SK-N-SH (cell line): ENCODE results near the gene KCNA10. TPM values are rescaled to one million over a fixed set of nuclear protein-coding genes. Genes with fewer than 3 reads are reported as not detected.

Experiments
- CTCF ChIA-PET: fragments of 300-600, 350-600 bp; formaldehyde crosslinking; extraction: SDS; loops from one replicate; lab custom pipeline; 2021; lab: Yijun Ruan, JAX
- POLR2A ChIA-PET: fragments of 350-600 bp; sonication (Branson Sonifier 250); formaldehyde crosslinking; extraction: SDS; loops from one replicate; lab custom pipeline; 2020; ENCODE audit warnings: antibody characterized with exemption, inconsistent platforms; lab: Yijun Ruan, JAX
- DNase-seq: peaks from one replicate; pipeline ENCODE4 v3.0.0; 2012
- H2AFZ ChIP-seq: fragments of 200-600 bp; sonication (generic); 2 replicates; pipeline ENCODE4 v1.8.1; 2016; ENCODE audit warnings: antibody characterized with exemption, mild to moderate bottlenecking, low read depth
- H3F3A ChIP-seq: fragments of 200-600 bp; sonication (generic); replicated peaks from 2 replicates; pipeline ENCODE3; 2016; ENCODE audit warnings: antibody characterized with exemption, mild to moderate bottlenecking; ENCODE audit not compliant: insufficient read depth
- H3K27ac ChIP-seq, 2 experiments: fragments of 200-500 bp in 1 of 2; fragments of 200-600 bp in 1 of 2; sonication (Bioruptor generic) in 1 of 2; sonication (generic), shearing (Covaris generic) in 1 of 2; 2 replicates each; pipeline versions ENCODE4 v1.5.1 to v1.6.1; 2014 to 2016; ENCODE audit warnings: low read depth in 2 of 2, inconsistent platforms in 1 of 2, low read length in 1 of 2, mild to moderate bottlenecking in 1 of 2, mixed read lengths in 1 of 2
- H3K27me3 ChIP-seq: fragments of 200-600 bp; sonication (generic), shearing (Covaris generic); 2 replicates; pipeline ENCODE4 v1.6.1; 2016; ENCODE audit warnings: mixed run types; ENCODE audit not compliant: insufficient read depth
- H3K36me3 ChIP-seq, 2 experiments: fragments of 200-500 bp in 1 of 2; fragments of 200-600 bp in 1 of 2; sonication (Bioruptor generic) in 1 of 2; sonication (generic) in 1 of 2; replicated peaks in 1 of 2; 2 replicates each; pipeline versions ENCODE3 to v1.5.1; 2014 to 2016; ENCODE audit warnings: low read length in 1 of 2, mild to moderate bottlenecking in 1 of 2; ENCODE audit not compliant: insufficient read depth in 2 of 2, control insufficient read depth in 1 of 2
- H3K4me1 ChIP-seq, 2 experiments: fragments of 200-500 bp in 1 of 2; fragments of 200-600 bp in 1 of 2; sonication (Bioruptor generic) in 1 of 2; sonication (generic), shearing (Covaris generic) in 1 of 2; 2 replicates each; pipeline versions ENCODE4 v1.5.1 to v1.6.1; 2014 to 2016; ENCODE audit warnings: low read depth in 1 of 2, low read length in 1 of 2, mixed run types in 1 of 2; ENCODE audit not compliant: insufficient read depth in 2 of 2, control insufficient read depth in 1 of 2
- H3K4me2 ChIP-seq: fragments of 200-600 bp; sonication (generic), shearing (Covaris generic); 2 replicates; pipeline ENCODE4 v1.6.1; 2017; ENCODE audit warnings: mixed run types
- H3K4me3 ChIP-seq, 2 experiments: fragments of 200-500 bp in 1 of 2; fragments of 200-600 bp in 1 of 2; sonication (Bioruptor generic) in 1 of 2; sonication (generic), shearing (Covaris generic) in 1 of 2; 2 replicates each; pipeline versions ENCODE4 v1.5.1 to v1.8.1; 2014 to 2016; ENCODE audit warnings: low read depth in 2 of 2, inconsistent platforms in 1 of 2, low read length in 1 of 2, mild to moderate bottlenecking in 1 of 2, mixed read lengths in 1 of 2, moderate library complexity in 1 of 2
- H3K79me2 ChIP-seq: fragments of 200-600 bp; sonication (generic); 2 replicates; pipeline ENCODE4 v1.8.1; 2017; ENCODE audit warnings: mild to moderate bottlenecking; ENCODE audit not compliant: insufficient read depth
- H3K9ac ChIP-seq: fragments of 200-600 bp; sonication (generic); 2 replicates; pipeline ENCODE4 v1.6.1; 2017; ENCODE audit warnings: mixed run types
- H3K9me2 ChIP-seq: fragments of 200-600 bp; sonication (generic); 2 replicates; pipeline ENCODE4 v1.6.1; 2017; ENCODE audit warnings: mixed run types
- H3K9me3 ChIP-seq: fragments of 200-600 bp; sonication (generic); 2 replicates; pipeline ENCODE4 v1.6.1; 2017; ENCODE audit warnings: mixed run types, mild to moderate bottlenecking, moderate library complexity
- H4K20me1 ChIP-seq: fragments of 200-600 bp; sonication (generic); 2 replicates; pipeline ENCODE4 v1.6.1; 2017; ENCODE audit warnings: mild to moderate bottlenecking, mixed run types; ENCODE audit not compliant: insufficient read depth
- EP300 ChIP-seq, 2 experiments: IDR thresholded peaks; 2 replicates each; pipeline versions ENCODE4 v1.4.0 to v1.6.1; 2012; ENCODE audit warnings: borderline replicate concordance in 1 of 2, low read depth in 1 of 2, low read length in 1 of 2
- RAD21 ChIP-seq: IDR thresholded peaks from 2 replicates; pipeline ENCODE4 v1.6.1; 2012; ENCODE audit warnings: mild to moderate bottlenecking, low read length
- SIN3A ChIP-seq: IDR thresholded peaks from 2 replicates; pipeline ENCODE4 v1.6.1; 2012; ENCODE audit warnings: low read depth, mild to moderate bottlenecking, low read length, moderate library complexity, borderline replicate concordance
- TCF12 ChIP-seq: IDR thresholded peaks from 2 replicates; pipeline ENCODE4 v1.4.0; 2012
- WGBS: methylation state at CpG from one replicate; pipeline ENCODE4 v1.1.6; 2017; ENCODE audit warnings: low lambda C conversion rate; 5-methylcytosine and 5-hydroxymethylcytosine counted together
- polyA plus RNA-seq, 3 experiments: library from polyadenylated mRNA; depleted of rRNA; stranded (reverse); fragments of >200 nt; gene quantifications; 2 replicates each; pipeline ENCODE4 v1.2.3, GENCODE V29; 2012
- TF ChIP-seq, protein P1 (sequence below): IDR thresholded peaks from 2 replicates; pipeline ENCODE4 v1.4.0; 2012; ENCODE audit warnings: low read depth, borderline replicate concordance
- TF ChIP-seq, protein P2 (sequence below): fragments of 200-600 bp; sonication (generic); IDR thresholded peaks from 2 replicates; pipeline ENCODE4 v1.6.1; 2017; ENCODE audit warnings: antibody characterized with exemption, mild to moderate bottlenecking, moderate library complexity
- TF ChIP-seq, protein P3 (sequence below): IDR thresholded peaks from 2 replicates; pipeline ENCODE4 v1.6.1; 2012; ENCODE audit warnings: mild to moderate bottlenecking, low read depth, low read length, moderate library complexity

The KCNA10 gene
- polyA plus RNA-seq, 1 of the 3 experiments (the other 2 are of a cell fraction) = not detected

DNA sequence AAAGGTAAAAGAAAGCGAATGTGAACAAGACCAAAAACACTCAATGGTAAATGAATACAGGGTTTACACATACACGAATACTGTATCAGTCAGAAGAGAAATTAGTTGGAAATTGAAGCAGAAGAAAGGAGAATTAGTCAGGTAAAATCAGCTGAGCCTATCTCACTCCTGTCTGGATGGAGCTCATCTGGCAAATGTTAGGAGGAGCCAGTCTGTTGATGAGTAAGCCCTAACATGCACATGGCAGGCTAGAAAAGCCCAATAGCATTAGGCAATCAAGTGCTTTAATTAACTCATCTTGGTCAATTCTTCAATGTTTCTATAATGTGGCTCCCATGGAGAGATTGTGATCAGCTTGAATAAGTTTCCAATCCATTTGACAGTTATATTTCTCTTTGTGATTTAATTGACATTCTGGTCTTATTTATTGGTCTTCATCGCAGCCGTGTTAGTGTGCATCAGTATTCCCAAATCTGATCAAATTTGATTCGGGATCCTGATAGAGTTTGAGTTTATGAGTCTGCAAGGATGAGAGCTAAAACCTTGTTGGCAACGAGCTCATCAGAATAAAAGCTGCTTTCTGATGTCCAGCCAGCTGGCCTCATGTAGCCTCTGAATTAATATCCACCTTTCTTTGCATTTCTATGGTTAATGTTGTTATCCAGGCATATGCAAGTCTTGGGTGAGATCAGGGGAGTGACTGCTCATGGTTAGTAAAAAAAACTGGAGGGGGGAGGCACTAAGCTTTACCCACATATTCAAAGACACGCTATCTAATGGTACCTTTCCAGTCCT, 22.1 kb upstream of the KCNA10 start:
- Histone ChIP-seq H2AFZ (no peak overlapping the region), H3K9me3 (no peaks in the 10 kb centered on the region), H3K9ac (no peak overlapping the region), H3K27me3 (no peaks in the 10 kb centered on the region), H3K4me3 (no peak overlapping the region), H3K4me2 (no peak overlapping the region), H3F3A (no peaks in the 10 kb centered on the region), H3K36me3 (no peaks in the 10 kb centered on the region), H3K9me2 (no peaks in the 10 kb centered on the region), H3K27ac (no peak overlapping the region), H4K20me1 (no peaks in the 10 kb centered on the region), H3K4me1 (no peaks in the 10 kb centered on the region), H3K79me2 (no peaks in the 10 kb centered on the region)
- 13% methylated on average over 7 of the region's 7 CpGs for WGBS
- CTCF ChIA-PET = interaction anchor here (0.6 to 5.8 kb wide), 7 partner anchors 14 to 242 kb away, joined by 3 to 48 read pairs (median 4); no protein-coding TSS in a partner anchor
- DNase-seq = no peak
- POLR2A ChIA-PET = no interaction called here
- TF ChIP-seq RAD21 = no peak
- no peak for TF ChIP-seq TCF12
- TF ChIP-seq, all 33 proteins: peak for 0

DNA sequence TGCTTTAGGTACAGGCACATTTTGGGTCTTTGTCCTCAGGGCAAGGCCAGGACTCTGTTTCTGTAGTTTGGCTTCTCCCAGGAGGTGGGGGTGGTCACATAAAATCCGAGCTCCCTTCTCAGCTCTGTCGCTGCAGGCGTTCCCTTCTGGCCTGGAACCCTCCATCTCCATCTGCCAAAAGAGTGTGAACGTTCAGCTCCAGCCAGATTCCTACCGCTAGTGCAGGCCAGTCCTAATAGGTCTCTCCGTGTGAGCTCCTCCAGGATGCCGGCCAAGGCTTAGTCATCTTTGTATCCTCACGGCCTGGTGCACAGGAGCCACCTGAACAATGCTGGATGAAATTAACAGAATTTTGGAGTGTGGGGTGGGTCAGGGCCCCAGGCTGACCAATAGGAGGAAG, 19.9 kb upstream of the KCNA10 start:
- ChIA-PET CTCF (interaction anchor here (1.0 to 2.8 kb wide), 8 partner anchors 9 to 243 kb away, joined by 3 to 14 read pairs (median 6); no protein-coding TSS in a partner anchor), POLR2A (no interaction called here)
- no peaks in the 10 kb centered on the region for H3K36me3 ChIP-seq
- no peak for DNase-seq
- H3K9me2 ChIP-seq = no peaks in the 10 kb centered on the region
- WGBS = 41% methylated on average over 6 of the region's 8 CpGs
- H3F3A ChIP-seq = no peaks in the 10 kb centered on the region
- H3K4me2 ChIP-seq = no peak overlapping the region
- H3K9me3 ChIP-seq = no peaks in the 10 kb centered on the region
- no peaks in the 10 kb centered on the region for H3K27me3 ChIP-seq
- no peaks in the 10 kb centered on the region for H3K4me1 ChIP-seq
- no peak overlapping the region for H3K27ac ChIP-seq
- no peak overlapping the region for H3K9ac ChIP-seq
- TF ChIP-seq, protein P1, sequence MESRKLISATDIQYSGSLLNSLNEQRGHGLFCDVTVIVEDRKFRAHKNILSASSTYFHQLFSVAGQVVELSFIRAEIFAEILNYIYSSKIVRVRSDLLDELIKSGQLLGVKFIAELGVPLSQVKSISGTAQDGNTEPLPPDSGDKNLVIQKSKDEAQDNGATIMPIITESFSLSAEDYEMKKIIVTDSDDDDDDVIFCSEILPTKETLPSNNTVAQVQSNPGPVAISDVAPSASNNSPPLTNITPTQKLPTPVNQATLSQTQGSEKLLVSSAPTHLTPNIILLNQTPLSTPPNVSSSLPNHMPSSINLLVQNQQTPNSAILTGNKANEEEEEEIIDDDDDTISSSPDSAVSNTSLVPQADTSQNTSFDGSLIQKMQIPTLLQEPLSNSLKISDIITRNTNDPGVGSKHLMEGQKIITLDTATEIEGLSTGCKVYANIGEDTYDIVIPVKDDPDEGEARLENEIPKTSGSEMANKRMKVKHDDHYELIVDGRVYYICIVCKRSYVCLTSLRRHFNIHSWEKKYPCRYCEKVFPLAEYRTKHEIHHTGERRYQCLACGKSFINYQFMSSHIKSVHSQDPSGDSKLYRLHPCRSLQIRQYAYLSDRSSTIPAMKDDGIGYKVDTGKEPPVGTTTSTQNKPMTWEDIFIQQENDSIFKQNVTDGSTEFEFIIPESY = no peak
- TF ChIP-seq, protein P2, sequence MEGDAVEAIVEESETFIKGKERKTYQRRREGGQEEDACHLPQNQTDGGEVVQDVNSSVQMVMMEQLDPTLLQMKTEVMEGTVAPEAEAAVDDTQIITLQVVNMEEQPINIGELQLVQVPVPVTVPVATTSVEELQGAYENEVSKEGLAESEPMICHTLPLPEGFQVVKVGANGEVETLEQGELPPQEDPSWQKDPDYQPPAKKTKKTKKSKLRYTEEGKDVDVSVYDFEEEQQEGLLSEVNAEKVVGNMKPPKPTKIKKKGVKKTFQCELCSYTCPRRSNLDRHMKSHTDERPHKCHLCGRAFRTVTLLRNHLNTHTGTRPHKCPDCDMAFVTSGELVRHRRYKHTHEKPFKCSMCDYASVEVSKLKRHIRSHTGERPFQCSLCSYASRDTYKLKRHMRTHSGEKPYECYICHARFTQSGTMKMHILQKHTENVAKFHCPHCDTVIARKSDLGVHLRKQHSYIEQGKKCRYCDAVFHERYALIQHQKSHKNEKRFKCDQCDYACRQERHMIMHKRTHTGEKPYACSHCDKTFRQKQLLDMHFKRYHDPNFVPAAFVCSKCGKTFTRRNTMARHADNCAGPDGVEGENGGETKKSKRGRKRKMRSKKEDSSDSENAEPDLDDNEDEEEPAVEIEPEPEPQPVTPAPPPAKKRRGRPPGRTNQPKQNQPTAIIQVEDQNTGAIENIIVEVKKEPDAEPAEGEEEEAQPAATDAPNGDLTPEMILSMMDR = no peak
- no peak for TF ChIP-seq SIN3A
- TF ChIP-seq, protein P3, sequence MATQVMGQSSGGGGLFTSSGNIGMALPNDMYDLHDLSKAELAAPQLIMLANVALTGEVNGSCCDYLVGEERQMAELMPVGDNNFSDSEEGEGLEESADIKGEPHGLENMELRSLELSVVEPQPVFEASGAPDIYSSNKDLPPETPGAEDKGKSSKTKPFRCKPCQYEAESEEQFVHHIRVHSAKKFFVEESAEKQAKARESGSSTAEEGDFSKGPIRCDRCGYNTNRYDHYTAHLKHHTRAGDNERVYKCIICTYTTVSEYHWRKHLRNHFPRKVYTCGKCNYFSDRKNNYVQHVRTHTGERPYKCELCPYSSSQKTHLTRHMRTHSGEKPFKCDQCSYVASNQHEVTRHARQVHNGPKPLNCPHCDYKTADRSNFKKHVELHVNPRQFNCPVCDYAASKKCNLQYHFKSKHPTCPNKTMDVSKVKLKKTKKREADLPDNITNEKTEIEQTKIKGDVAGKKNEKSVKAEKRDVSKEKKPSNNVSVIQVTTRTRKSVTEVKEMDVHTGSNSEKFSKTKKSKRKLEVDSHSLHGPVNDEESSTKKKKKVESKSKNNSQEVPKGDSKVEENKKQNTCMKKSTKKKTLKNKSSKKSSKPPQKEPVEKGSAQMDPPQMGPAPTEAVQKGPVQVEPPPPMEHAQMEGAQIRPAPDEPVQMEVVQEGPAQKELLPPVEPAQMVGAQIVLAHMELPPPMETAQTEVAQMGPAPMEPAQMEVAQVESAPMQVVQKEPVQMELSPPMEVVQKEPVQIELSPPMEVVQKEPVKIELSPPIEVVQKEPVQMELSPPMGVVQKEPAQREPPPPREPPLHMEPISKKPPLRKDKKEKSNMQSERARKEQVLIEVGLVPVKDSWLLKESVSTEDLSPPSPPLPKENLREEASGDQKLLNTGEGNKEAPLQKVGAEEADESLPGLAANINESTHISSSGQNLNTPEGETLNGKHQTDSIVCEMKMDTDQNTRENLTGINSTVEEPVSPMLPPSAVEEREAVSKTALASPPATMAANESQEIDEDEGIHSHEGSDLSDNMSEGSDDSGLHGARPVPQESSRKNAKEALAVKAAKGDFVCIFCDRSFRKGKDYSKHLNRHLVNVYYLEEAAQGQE = no peak
- no peak for TF ChIP-seq EP300 (IDR thresholded peaks at IDR 0.05; ENCODE audit: borderline replicate concordance in 1 of 2, low read depth in 1 of 2, low read length in 1 of 2)
- H2AFZ ChIP-seq = no peak overlapping the region
- no peak overlapping the region for H3K4me3 ChIP-seq
- H3K79me2 ChIP-seq = no peaks in the 10 kb centered on the region
- H4K20me1 ChIP-seq = no peaks in the 10 kb centered on the region
